Uterus (tissue), 4 donors: ENCODE measurements around the gene USF2. TPM values are rescaled to one million over a fixed set of nuclear protein-coding genes. Genes with fewer than 3 reads are reported as not detected.

Experiments used
- DNase-seq, 2 donors: peaks; one replicate each; pipeline ENCODE4 v3.0.0-alpha.2; 2019 to 2020
- H3K27ac ChIP-seq, 2 donors: fragments of 200-600 bp; sonication (generic); 1 replicate in 1 of 2; 2 replicates in 1 of 2; pipeline ENCODE4 v1.5.1; 2016 to 2018
- H3K27me3 ChIP-seq, 2 donors: fragments of 200-600 bp; sonication (generic); one replicate each; pipeline ENCODE4 v1.5.1; 2018 to 2019; ENCODE audit warnings: control low read depth in 1 of 2
- H3K36me3 ChIP-seq, 2 donors: fragments of 200-600 bp; sonication (generic); one replicate each; pipeline ENCODE4 v1.5.1; 2019; ENCODE audit warnings: control low read depth in 1 of 2
- H3K4me1 ChIP-seq, 2 donors: fragments of 200-600 bp; sonication (generic); one replicate each; pipeline ENCODE4 v1.5.1; 2018 to 2019; ENCODE audit warnings: control low read depth in 1 of 2
- H3K4me3 ChIP-seq, 2 donors: fragments of 200-600 bp; sonication (generic); 1 replicate in 1 of 2; 2 replicates in 1 of 2; pipeline ENCODE4 v1.5.1; 2018 to 2019; ENCODE audit warnings: mild to moderate bottlenecking in 1 of 2
- H3K9me3 ChIP-seq, 2 donors: fragments of 200-600 bp; sonication (generic); one replicate each; pipeline ENCODE4 v1.5.1; 2019; ENCODE audit warnings: control low read depth in 1 of 2
- CTCF ChIP-seq, 4 experiments: fragments of 200-600 bp in 2 of 4; fragments of 450-650 bp in 2 of 4; sonication (generic) in 2 of 4; IDR thresholded peaks; one replicate each; pipeline ENCODE4 v1.5.1; 2016 to 2019; ENCODE audit warnings: antibody characterized with exemption in 4 of 4, mild to moderate bottlenecking in 2 of 4, moderate library complexity in 1 of 4
- POLR2A ChIP-seq, 2 donors: fragments of 450-650 bp; IDR thresholded peaks; one replicate each; pipeline ENCODE4 v1.6.1; 2016; ENCODE audit warnings: antibody characterized with exemption in 2 of 2, mild to moderate bottlenecking in 1 of 2, moderate library complexity in 1 of 2
- intact Hi-C: fragments of 100-400 bp; cut with DNase I; formaldehyde crosslinking; loops from one replicate; pipeline ENCODE4 v1.15.1; 2023; ENCODE audit warnings: low total_unique reads
- total RNA-seq, 4 donors: library from RNA; depleted of rRNA in 3 of 4; stranded (reverse); fragments of >200 nt in 3 of 4; gene quantifications; one replicate each; pipeline versions ENCODE4 v1.1.0 to v1.2.4, GENCODE V29; 2014 to 2023
- donor health status: DM: yes; HTN: yes; CAD: no.

USF2 gene
- total RNA-seq, 4 donors from 2014 or later = 48.8 to 155 (median 87.5) TPM

DNA sequence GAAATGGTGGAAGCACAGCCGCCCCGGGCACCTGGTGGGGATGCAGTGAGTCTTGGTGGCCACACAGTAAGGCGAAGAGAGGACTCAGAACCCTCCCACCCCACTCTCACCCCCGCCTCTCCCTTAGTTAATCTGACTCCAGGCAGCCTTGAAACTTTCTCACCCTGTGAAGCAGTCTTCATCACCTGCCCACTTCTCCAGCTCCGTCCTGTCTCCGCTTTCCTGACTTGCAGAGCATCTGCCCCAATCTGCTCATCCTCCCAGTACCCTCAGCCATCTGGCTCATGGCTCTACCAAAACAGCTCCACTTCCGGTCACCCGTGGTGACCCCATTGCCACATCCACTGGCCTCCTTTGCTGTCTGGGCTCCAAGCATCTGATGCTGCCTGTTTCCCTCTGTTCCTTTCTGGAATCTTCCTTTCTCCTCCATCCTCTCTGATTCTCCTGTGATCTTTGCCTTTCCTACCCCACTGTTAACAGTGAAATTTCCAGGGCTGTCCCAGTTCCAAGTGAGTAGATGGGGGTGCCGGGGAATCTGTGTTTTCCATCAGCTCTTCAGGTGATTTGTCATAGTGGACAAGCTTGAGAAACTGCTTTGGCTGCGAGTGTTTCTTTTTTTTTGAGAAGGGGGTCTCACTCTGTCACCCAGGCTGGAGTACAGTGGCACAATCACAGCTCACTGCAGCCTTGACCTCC lies 4.3 kb downstream of the USF2 start:
- TF ChIP-seq POLR2A (IDR thresholded peaks at IDR 0.05) (no peak), CTCF (IDR thresholded peaks at IDR 0.05) (no peak)
- intact Hi-C loops = no loop called here
- Histone ChIP-seq H3K4me1 (peaks cover 0 to 4% of the 10 kb centered on the region in 2 donors), H3K27me3 (no peaks in the 10 kb centered on the region), H3K4me3 (no peak overlapping the region), H3K36me3 (no peaks in the 10 kb centered on the region), H3K27ac (no peak overlapping the region), H3K9me3 (no peaks in the 10 kb centered on the region)
- DNase-seq = no peak

- Histone ChIP-seq H3K27ac (no peak overlapping the region), H3K36me3 (no peaks in the 10 kb centered on the region), H3K27me3 (no peaks in the 10 kb centered on the region), H3K9me3 (no peaks in the 10 kb centered on the region), H3K4me1 (peaks cover 0 to 4% of the 10 kb centered on the region in 2 donors), H3K4me3 (no peak overlapping the region)
- DNase-seq = no peak
- intact Hi-C loops = no loop called here
- TF ChIP-seq CTCF (IDR thresholded peaks at IDR 0.05) = no peak
- TF ChIP-seq POLR2A (IDR thresholded peaks at IDR 0.05) = no peak
These were observed 5.0 kb downstream of the USF2 start for GRCh38 chr19:35273686-35274259.

DNA sequence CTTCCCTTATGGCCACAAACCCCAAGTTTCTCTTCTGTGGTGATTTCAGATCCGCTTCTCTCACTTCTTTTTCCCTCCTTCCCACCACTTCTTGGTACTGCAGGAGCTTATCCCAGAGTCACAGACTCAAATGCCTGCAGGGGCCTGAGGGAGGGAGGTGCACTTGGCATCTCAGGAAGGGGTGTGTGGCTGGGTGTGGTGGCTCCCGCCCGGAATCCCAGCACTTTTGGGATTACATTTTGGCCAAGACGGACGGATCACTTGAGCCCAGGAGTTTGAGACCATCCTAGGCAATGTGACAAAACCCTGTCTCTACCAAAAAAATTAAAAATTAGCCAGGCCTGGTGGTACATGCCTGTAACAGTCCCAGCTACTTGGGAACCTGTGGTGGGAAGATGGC lies 5.6 kb downstream of the USF2 start:
- intact Hi-C loops = no loop called here
- H3K4me3 ChIP-seq = no peak overlapping the region
- H3K9me3 ChIP-seq = no peaks in the 10 kb centered on the region
- TF ChIP-seq CTCF (IDR thresholded peaks at IDR 0.05) (no peak), POLR2A (IDR thresholded peaks at IDR 0.05) (no peak)
- no peaks in the 10 kb centered on the region for H3K36me3 ChIP-seq
- H3K27me3 ChIP-seq = no peaks in the 10 kb centered on the region
- peaks cover 0 to 4% of the 10 kb centered on the region in 2 donors for H3K4me1 ChIP-seq
- no peak overlapping the region for H3K27ac ChIP-seq
- no peak for DNase-seq

- Histone ChIP-seq H3K27ac (no peak overlapping the region), H3K36me3 (no peaks in the 10 kb centered on the region), H3K4me1 (no peaks in the 10 kb centered on the region), H3K4me3 (no peak overlapping the region), H3K27me3 (no peaks in the 10 kb centered on the region), H3K9me3 (no peaks in the 10 kb centered on the region)
- no peak for DNase-seq
- no peak for TF ChIP-seq POLR2A (IDR thresholded peaks at IDR 0.05)
- no peak for TF ChIP-seq CTCF (IDR thresholded peaks at IDR 0.05)
- intact Hi-C loops = no loop called here
These were observed 8.0 kb downstream of the USF2 start for GRCh38 chr19:35276706-35277281.

DNA sequence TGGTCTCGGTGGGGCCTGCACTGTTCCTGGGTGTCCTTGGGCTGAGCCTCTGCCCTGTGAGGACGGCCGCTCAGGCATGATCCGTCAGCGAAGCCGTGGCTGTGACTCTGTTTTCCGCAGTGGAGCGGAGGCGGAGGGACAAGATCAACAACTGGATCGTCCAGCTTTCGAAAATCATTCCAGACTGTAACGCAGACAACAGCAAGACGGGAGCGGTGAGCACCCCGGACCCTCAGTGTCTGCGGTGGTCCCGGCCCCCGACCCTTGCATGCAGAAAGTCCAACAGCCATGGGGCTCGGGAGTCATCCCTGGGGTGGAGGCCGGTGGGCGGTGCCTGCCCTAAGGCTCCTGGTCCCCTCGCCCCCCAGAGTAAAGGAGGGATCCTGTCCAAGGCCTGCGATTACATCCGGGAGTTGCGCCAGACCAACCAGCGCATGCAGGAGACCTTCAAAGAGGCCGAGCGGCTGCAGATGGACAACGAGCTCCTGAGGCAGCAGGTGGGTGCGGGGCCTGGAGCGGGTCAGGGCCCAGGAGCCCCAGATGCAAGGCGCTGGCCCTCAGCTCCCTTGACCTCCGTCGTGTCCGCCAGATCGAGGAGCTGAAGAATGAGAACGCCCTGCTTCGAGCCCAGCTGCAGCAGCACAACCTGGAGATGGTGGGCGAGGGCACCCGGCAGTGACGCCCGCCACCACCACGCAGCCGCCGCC lies 10.0 kb downstream of the USF2 start:
- Histone ChIP-seq H3K4me3 (no peak overlapping the region), H3K27ac (no peak overlapping the region), H3K27me3 (no peaks in the 10 kb centered on the region), H3K4me1 (no peaks in the 10 kb centered on the region), H3K36me3 (no peaks in the 10 kb centered on the region), H3K9me3 (no peaks in the 10 kb centered on the region)
- DNase-seq = no peak
- intact Hi-C loops = no loop called here
- TF ChIP-seq CTCF (IDR thresholded peaks at IDR 0.05) = no peak
